ENCODE results near the gene TOPBP1.

The TOPBP1 gene

DNA sequence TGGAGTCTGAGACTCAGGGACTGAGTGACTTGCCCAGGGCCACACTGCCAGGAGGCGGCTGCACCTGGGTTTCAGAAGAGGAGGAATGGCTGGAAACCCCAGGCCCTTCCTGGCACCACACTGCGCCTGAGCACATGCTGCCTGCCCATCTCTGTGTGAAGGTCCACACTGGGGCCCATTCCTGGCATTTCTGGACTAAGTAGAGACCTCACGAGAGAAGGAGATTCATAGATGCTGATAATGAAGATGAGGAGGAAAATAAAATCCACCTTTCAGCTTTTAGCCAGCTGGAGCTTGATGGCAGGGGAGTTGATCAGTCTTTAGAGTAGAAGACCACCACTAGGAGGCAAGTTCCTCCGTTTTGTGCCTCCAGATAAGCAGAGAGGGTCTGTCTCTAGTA is 44.3 kb upstream of the TOPBP1 start:
- Histone ChIP-seq H3K4me2 (ENCODE audit: low read length) (no peak overlapping the region), H3F3A (ENCODE audit: insufficient read depth, low read length) (no peaks in the 10 kb centered on the region), H3K36me3 (ENCODE audit: insufficient read depth, low read length) (no peaks in the 10 kb centered on the region), H3K4me1 (ENCODE audit: insufficient read depth, low read length, severe bottlenecking) (no peaks in the 10 kb centered on the region), H4K20me1 (ENCODE audit: insufficient read depth, low read length) (no peaks in the 10 kb centered on the region), H3K9me2 (ENCODE audit: low read depth, low read length) (no peaks in the 10 kb centered on the region), H3K27me3 (ENCODE audit: insufficient read depth, low read length) (0 out of 2 replicates have a peak, but pooled peaks cover 8% of the 10 kb centered on the region), H3K27ac (ENCODE audit: low read depth, low read length, poor library complexity, severe bottlenecking) (no peak overlapping the region), H2AFZ (ENCODE audit: low read length) (no peak overlapping the region), H3K9me3 (ENCODE audit: low read length) (no peaks in the 10 kb centered on the region), H3K9ac (ENCODE audit: low read length) (no peak overlapping the region), H3K79me2 (ENCODE audit: insufficient read depth, low read length) (no peaks in the 10 kb centered on the region), H3K4me3 (ENCODE audit: low read depth, low read length, poor library complexity, severe bottlenecking) (no peak overlapping the region)
- no peak for TF ChIP-seq EZH2 (IDR thresholded peaks at IDR 0.05; ENCODE audit: borderline replicate concordance, low read length)
- TF ChIP-seq, protein P1, sequence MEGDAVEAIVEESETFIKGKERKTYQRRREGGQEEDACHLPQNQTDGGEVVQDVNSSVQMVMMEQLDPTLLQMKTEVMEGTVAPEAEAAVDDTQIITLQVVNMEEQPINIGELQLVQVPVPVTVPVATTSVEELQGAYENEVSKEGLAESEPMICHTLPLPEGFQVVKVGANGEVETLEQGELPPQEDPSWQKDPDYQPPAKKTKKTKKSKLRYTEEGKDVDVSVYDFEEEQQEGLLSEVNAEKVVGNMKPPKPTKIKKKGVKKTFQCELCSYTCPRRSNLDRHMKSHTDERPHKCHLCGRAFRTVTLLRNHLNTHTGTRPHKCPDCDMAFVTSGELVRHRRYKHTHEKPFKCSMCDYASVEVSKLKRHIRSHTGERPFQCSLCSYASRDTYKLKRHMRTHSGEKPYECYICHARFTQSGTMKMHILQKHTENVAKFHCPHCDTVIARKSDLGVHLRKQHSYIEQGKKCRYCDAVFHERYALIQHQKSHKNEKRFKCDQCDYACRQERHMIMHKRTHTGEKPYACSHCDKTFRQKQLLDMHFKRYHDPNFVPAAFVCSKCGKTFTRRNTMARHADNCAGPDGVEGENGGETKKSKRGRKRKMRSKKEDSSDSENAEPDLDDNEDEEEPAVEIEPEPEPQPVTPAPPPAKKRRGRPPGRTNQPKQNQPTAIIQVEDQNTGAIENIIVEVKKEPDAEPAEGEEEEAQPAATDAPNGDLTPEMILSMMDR (IDR thresholded peaks at IDR 0.05; ENCODE audit: low read length): no peak

DNA sequence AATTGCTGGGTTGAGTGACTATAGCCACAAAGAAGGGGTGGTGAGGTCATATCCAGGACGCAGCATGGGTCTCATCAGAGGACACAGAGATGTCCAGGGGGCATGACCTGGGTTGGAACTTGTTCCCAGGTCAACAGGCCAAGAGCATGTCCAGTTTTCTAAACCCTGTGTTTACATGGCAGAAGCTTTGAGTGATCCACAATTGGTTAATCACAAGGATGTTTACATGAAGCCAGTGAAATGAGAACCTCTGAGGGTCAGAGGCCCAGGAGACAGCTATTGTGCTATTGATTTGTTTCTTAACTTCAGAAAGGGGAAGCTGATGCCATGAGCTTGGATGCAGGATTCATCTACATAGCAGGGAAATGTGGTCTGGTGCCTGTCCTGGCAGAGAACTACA is 42.2 kb upstream of the TOPBP1 start:
- no peak overlapping the region for H3K4me3 ChIP-seq (ENCODE audit: low read depth, low read length, poor library complexity, severe bottlenecking)
- no peaks in the 10 kb centered on the region for H3F3A ChIP-seq (ENCODE audit: insufficient read depth, low read length)
- no peak overlapping the region for H3K27ac ChIP-seq (ENCODE audit: low read depth, low read length, poor library complexity, severe bottlenecking)
- no peaks in the 10 kb centered on the region for H4K20me1 ChIP-seq (ENCODE audit: insufficient read depth, low read length)
- H3K9ac ChIP-seq (ENCODE audit: low read length): no peak overlapping the region
- H3K79me2 ChIP-seq (ENCODE audit: insufficient read depth, low read length): no peaks in the 10 kb centered on the region
- no peaks in the 10 kb centered on the region for H3K36me3 ChIP-seq (ENCODE audit: insufficient read depth, low read length)
- no peaks in the 10 kb centered on the region for H3K9me3 ChIP-seq (ENCODE audit: low read length)
- no peaks in the 10 kb centered on the region for H3K4me1 ChIP-seq (ENCODE audit: insufficient read depth, low read length, severe bottlenecking)
- H3K4me2 ChIP-seq (ENCODE audit: low read length): no peak overlapping the region
- TF ChIP-seq, protein P1 (IDR thresholded peaks at IDR 0.05; ENCODE audit: low read length): no peak
- TF ChIP-seq EZH2 (IDR thresholded peaks at IDR 0.05; ENCODE audit: borderline replicate concordance, low read length): no peak
- no peak overlapping the region for H2AFZ ChIP-seq (ENCODE audit: low read length)
- H3K27me3 ChIP-seq (ENCODE audit: insufficient read depth, low read length): 0 out of 2 replicates have a peak, but pooled peaks cover 9% of the 10 kb centered on the region
- H3K9me2 ChIP-seq (ENCODE audit: low read depth, low read length): no peaks in the 10 kb centered on the region

DNA sequence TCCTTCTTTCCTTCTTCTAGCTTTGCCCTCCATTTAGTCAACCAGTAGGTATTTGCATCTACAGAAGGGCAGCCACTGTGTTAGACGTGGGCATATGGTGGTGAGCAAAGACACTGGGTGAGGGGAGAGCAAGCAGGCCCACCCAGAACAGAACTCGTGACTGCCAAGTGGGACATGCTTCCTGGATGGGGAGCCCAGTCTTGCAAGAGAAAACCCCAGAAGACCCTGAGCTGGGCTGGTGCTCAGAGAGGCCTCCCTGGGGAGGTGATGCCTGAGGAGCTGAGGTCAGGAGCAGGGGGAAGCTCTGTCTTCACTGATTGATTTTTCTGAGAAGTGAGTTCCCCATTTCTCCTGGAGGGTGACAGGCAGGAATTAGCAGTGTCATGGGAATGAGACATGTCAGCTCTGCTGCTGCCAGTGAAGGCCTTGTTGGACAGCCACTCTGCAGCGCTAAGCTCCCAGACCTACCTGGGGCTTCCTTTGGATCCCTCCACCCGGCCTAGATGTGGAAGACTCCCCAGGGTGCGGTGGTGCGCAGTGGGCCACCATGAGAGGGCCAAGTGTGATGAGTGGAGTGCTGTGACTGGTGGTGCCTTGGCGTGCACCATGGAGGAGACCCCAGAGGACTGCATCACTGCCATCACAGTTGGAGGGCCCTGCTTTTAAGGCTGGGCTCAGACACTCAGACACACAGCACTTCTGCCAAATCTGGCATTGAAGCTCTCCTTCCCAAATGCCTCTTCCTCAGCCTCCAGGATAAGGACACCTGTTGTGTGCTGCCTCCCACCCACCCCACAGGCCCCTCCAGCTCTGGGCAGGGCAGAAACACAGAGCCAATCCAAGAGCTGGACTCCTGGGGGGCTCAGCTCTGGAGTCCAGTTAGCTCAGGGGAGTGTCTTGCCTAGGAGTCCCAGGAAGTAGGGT is 40.0 kb upstream of the TOPBP1 start:
- no peak overlapping the region for H3K9ac ChIP-seq (ENCODE audit: low read length)
- H3K4me1 ChIP-seq (ENCODE audit: insufficient read depth, low read length, severe bottlenecking): no peaks in the 10 kb centered on the region
- H3K4me3 ChIP-seq (ENCODE audit: low read depth, low read length, poor library complexity, severe bottlenecking): no peak overlapping the region
- H3K4me2 ChIP-seq (ENCODE audit: low read length): no peak overlapping the region
- H3K36me3 ChIP-seq (ENCODE audit: insufficient read depth, low read length): no peaks in the 10 kb centered on the region
- TF ChIP-seq, protein P1 (IDR thresholded peaks at IDR 0.05; ENCODE audit: low read length): no peak
- no peak for TF ChIP-seq EZH2 (IDR thresholded peaks at IDR 0.05; ENCODE audit: borderline replicate concordance, low read length)
- no peaks in the 10 kb centered on the region for H3F3A ChIP-seq (ENCODE audit: insufficient read depth, low read length)
- H4K20me1 ChIP-seq (ENCODE audit: insufficient read depth, low read length): no peaks in the 10 kb centered on the region
- H3K9me2 ChIP-seq (ENCODE audit: low read depth, low read length): no peaks in the 10 kb centered on the region
- no peaks in the 10 kb centered on the region for H3K9me3 ChIP-seq (ENCODE audit: low read length)
- no peak overlapping the region for H2AFZ ChIP-seq (ENCODE audit: low read length)
- no peak overlapping the region for H3K27ac ChIP-seq (ENCODE audit: low read depth, low read length, poor library complexity, severe bottlenecking)
- 0 out of 2 replicates have a peak, but pooled peaks cover 5% of the 10 kb centered on the region for H3K27me3 ChIP-seq (ENCODE audit: insufficient read depth, low read length)
- H3K79me2 ChIP-seq (ENCODE audit: insufficient read depth, low read length): no peaks in the 10 kb centered on the region

Data from OCI-LY1 (cell line).